C1 segment of cervical spinal cord (tissue), 14 donors: Measurements from ENCODE around the gene FN3KRP.

ENCODE experiments used
- DNase-seq, 14 donors: peaks; one replicate each; lab custom pipeline; 2025; lab: John Stamatoyannopoulos, UW

Gene FN3KRP, protein sequence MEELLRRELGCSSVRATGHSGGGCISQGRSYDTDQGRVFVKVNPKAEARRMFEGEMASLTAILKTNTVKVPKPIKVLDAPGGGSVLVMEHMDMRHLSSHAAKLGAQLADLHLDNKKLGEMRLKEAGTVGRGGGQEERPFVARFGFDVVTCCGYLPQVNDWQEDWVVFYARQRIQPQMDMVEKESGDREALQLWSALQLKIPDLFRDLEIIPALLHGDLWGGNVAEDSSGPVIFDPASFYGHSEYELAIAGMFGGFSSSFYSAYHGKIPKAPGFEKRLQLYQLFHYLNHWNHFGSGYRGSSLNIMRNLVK

GRCh38 chr17:82716203-82717010 lies at the start of gene FN3KRP:
FN3KRP (plus strand) TSS chr17:82716706; CDS start chr17:82716756, 50 bp downstream.
- peak; percentile 51 to 94 (median 90) for DNase-seq

DNA sequence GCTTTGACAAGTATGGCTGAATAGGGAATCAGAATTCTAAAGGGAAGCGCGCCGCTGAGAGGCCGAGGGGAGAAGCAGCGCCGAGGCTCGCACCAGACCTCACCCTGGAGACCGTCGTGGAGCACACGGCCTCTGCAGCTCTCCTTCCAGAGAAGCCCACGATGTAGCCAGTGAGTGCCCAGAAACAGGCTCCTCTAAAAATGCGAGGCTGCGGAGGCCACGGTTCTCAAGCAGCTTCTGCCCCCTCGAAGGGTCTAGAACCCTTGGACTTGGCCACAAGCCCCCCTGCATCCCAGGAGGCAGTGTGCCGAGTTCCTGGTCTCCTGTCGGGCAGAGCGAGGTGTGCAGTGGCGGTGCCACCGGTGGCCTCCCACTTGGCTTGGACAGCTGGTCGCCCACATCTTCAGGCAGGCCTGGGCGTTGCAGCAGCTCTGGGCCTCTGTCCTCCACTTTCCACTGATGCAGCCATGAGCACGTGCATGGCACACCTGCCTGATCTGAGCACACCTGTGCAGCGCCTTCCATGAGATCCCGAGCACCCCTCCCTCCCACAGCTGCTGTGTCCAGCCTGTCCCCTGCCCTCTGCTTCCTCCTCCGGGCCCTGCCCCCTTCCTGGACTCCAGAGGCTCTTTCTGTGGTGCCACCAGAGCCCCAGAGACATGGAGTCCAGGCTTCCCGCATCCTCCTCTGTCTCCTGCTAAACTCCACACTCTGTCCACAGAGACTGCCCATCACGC lies 49.4 kb upstream of the FN3KRP start:
- no peak for DNase-seq

GRCh38 chr17:82667668-82668000 lies 48.9 kb upstream of the FN3KRP start:
- DNase-seq, result peak in 1 of 14 donors; percentile 63

GRCh38 chr17:82668024-82668630 lies 48.4 kb upstream of the FN3KRP start:
- no peak for DNase-seq

DNA sequence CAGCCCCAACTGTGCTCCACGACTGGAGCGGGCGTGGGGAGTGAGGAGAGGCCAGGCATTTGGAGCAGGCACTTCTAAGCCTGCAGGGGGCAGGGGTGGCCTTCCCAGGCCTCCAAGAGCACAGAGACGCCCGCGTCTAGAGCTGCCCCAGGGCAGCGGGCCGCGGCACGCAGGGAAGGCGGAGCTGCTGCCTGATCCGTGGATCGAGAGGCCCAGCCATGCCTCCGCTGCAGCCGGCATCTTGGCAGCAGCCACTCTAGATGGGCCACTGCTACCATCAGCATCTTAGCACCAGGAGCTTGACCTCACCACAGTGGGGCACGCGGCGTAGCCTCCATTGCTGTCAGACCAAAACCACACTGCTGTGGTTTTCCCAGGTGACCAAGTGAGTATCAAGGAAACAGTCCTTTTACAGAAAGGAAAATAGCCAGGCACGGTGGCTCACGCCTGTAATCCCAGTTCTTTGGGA lies 47.8 kb upstream of the FN3KRP start:
- peak in 12 of 14 donors; percentile 24 to 78 (median 49) for DNase-seq

- DNase-seq, result no peak
Measured at GRCh38 chr17:82670661-82671450, 45.6 kb upstream of the FN3KRP start.

- peak in 8 of 14 donors; percentile 39 to 88 (median 50) for DNase-seq
Measured at GRCh38 chr17:82674656-82675475, 41.6 kb upstream of the FN3KRP start.

DNA sequence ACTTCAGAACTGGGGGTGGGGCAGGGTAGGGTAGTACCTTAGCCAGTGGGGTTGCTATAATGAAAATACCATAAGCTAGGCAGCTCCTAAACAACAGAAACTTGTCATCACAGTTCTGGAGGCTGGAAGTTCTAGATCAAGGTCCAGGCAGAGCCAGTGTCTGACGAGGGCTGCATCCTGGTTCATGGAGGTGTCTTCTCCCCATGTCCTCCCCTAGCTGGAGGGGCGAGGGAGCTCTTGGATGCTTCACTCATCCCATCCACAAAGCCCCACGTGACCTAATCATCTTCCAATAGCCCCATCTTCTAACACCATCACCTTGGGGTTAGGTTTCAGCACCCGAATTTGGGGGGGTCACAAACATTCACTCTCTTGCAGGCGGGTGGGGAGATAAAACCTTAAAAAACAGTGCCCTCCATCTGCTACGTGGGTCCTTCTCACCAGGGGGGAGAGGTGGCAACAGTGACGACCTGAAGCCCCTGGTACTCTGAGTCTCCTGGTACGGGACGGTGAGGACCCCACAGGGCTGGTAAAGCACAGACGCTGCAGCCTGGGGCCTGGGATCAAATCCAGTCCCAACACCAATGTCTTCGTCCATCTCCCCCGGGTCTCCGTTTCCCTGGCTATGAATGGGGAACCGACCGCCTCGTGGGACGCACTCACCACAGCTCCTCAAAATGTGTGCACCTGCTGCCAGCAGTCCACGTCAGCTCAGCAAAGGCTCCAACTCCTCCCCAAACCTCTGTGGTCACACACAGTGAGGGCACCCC lies 40.8 kb upstream of the FN3KRP start:
- no peak for DNase-seq

GRCh38 chr17:82677353-82677925 lies 39.1 kb upstream of the FN3KRP start:
- no peak for DNase-seq

- DNase-seq, result no peak
Measured at GRCh38 chr17:82678265-82678891, 38.1 kb upstream of the FN3KRP start.

GRCh38 chr17:82679586-82680465 lies 36.7 kb upstream of the FN3KRP start:
- no peak for DNase-seq

DNA sequence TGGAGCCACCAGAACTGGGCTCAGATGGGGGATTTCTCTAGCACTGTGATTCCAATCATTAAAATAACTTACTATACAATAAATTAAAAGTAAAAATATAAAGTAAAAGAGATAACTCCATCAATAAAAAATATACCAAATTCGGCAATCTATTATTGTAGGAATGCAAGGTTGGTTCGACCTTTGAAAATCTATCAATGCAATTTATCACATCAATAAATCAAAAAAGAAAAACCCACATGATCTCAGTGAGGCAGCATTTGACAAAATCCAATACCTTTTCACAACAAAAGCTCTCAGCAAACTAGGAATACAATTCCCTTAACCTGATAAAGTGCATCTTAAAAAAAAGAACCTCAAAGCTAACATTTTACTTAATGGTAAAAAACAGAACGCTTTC lies 35.0 kb upstream of the FN3KRP start:
- DNase-seq, result no peak

DNA sequence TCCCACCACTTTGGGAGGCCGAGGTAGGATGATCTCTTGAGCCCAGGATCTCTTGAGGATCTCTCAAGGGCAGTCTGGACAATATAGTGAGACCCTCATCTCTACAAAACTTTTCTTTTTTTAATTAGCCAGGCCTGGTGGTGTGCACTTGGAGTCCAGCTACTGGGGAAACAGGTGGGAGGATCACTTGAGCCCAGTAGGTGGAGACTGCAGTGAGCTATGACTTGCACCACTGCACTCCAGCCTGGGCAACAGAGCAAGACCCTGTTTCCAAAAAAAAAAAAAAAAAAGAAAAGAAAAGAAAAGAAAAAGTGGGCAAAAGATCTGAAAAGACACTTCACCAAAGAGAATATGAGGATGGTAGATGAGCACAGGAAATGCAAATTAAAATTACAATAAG lies 33.0 kb upstream of the FN3KRP start:
- DNase-seq, result no peak

- no peak for DNase-seq
Measured at GRCh38 chr17:82684228-82684841, 32.2 kb upstream of the FN3KRP start.

GRCh38 chr17:82685291-82685690 lies 31.2 kb upstream of the FN3KRP start:
- no peak for DNase-seq

GRCh38 chr17:82686366-82687324 lies 29.9 kb upstream of the FN3KRP start:
- no peak for DNase-seq
